Measurements from ENCODE around the gene PPP1R16B. TPM values are rescaled to one million over a fixed set of nuclear protein-coding genes. Genes with fewer than 3 reads are reported as not detected.
"Not testable (repeated sequence)": the region's sequence is repeated elsewhere in the genome, so short reads cannot be mapped to it uniquely, and the experiment has no call there.

PPP1R16B gene
- total RNA-seq, 1 experiment from 2014 or later = not detected

DNA sequence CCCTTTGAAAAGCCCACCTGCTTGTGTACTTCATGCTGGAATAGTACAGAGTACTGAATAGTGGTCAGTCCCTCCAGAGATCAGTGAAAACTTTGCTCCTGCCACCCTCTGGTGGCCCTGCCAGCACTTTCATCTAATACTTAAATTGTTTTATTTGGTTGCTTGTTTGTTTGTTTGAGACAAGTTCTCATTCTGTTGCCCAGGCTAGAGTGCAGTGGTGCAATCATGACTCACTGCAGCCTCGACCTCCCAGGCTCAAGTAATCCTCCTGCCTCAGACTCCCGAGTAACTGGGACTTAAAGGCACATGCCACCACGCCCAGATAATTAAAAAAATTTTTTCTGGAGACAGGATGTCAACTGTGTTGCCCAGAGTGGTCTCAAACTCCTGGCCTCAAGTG lies 129.8 kb downstream of the PPP1R16B start:
- no peak for DNase-seq (ENCODE audit: low spot score)

DNA sequence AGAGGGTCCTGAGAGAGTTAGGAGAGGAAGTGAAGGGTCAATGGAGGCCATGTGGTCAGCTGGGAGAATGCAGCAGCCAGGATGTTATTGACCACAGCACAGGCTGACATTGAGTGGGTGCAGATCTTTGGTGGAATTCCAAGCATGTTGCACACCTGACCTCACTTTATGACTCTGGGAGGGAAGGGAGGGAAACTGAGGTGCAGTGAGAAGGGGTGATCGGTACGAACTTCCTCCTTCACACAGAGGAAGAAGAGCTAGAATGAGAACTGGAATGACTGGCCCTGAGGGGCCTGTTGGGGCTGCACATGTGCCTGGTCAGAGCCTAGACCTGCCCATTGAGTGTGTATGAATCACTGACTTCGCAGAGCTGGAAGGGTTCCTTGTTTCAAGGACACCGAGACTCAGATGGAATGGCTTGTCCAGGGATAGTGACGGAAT lies 130.5 kb downstream of the PPP1R16B start:
- no peak for DNase-seq (ENCODE audit: low spot score)

DNA sequence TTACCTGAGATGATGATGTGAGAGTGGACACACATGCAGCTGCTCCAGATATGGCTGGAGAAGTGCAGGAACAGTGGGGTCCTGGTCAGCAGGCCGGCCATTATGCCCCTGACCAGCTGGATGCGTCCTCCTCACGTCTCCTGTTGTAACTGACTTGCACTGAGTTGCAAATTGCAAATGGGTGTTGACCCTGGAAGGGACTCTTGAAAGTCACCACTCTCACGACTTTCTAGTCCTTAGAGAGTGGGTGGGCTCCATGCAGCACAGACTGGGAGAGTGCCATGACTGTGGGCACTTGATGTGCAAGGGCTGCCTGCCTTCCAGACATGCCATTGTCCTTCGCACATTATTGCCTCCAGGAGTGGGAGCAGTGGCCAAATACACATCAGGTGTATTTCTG lies 131.5 kb downstream of the PPP1R16B start:
- no peak for DNase-seq (ENCODE audit: low spot score)

DNA sequence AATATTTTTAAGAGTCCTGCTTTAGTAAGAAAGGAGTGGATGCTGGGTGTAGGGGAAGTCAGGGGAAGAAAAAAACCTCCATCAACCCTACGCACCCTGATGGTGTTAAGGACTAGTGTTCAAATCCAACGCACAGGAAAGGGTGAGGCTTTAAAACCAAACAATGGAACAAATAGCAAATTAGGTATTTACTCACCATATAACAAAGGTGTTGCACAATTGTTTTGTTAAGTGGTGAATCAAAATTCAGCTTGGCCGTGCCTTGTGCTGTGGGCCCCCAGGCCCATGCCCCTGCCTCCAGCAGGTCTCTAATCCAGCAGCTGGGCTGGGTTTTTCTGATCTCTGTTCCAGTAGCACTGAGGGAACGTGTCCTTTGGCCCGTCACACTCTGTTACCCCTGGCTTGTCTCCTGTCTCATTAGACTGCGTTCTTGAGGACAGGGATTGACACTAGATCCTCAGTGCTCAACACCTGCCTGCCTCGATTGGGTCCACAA lies 132.5 kb downstream of the PPP1R16B start:
- DNase-seq (ENCODE audit: low spot score) = no peak

DNA sequence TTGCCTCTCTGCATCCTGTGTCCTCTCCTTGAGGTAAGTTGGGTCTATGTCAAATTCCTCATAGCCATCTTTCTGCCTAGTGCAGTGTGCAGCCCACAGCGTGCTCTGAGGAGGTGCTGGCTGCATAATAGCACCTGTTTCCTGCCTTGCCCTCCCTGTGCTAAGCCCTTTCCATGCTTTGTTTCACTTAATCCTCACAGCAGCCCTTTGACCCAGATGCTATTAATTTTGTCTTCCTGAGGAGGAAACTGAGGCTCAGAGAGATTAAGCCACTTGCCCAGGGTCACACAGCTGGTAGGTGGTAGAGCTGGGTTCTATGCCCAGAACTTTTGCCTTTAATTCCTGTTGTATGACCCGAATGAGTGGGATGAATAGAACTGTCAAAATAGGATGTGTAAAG lies 134.2 kb downstream of the PPP1R16B start:
- DNase-seq (ENCODE audit: low spot score) = no peak

DNA sequence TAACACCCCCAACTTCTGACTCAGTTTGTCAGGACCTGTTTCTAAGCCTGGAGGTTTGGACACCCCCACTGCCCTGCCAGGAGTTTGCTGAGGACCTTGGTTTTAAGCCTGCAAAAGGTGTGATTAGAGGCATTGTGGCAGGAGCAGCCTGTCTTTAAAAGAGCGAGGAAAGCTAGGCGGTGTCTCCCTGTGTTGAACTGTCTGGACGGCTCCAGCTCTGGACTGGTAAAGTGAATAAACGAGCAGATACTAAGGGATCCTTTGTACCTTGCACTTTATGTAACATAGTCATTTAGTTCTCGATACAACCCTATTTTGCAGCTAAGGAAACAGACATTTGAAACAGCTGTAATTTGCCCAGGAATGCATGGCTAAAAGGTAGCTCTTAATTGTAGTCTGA lies 135.1 kb downstream of the PPP1R16B start:
- no peak for DNase-seq (ENCODE audit: low spot score)

DNA sequence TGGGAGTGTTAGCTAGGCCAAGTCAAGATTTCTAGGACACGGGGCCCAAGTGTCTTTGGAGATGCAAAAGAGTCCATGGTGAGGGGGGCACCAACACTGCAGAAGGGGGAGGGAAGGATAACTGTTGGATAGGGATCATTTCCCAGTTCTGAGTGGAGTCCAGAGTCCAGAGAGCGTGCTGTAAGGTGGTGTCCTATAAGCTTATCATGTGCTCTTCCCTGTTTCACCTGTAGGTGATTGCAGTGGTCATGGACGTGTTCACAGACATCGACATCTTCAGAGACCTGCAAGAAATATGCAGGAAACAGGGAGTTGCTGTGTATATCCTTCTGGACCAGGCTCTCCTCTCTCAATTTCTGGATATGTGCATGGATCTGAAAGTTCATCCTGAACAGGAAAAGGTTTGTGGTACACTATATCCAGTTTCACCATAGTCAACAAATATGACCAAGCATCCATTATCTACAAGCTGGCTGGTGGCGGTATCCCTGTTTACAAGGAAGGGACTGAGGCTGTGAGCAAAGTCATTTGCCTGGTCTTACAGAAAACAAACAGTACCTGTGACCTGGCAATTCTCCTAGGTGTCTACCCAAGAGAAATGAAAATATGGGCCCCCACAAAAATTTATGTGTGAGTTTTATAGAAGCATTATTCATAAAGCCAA lies 136.4 kb downstream of the PPP1R16B start:
- no peak for DNase-seq (ENCODE audit: low spot score)

DNA sequence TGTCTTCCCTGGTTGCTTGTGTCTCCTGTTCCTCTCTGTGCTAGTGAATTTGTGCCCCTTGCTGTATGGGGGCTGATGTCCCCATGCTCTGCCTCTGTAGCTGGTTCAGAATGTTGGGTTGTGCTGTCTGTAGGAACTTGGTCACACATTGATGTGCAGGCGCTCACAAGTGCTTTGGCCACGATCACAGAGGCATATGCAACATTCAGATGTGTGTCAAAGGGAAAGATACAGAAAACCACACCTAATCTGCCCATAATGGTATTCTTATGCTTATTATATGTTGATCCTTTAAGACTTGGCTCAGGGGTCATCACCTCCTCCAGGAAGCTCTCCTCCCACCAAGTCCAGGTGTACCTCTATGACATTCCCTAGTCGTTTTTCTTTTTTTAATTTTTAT lies 139.5 kb downstream of the PPP1R16B start:
- no peak for DNase-seq (ENCODE audit: low spot score)

DNA sequence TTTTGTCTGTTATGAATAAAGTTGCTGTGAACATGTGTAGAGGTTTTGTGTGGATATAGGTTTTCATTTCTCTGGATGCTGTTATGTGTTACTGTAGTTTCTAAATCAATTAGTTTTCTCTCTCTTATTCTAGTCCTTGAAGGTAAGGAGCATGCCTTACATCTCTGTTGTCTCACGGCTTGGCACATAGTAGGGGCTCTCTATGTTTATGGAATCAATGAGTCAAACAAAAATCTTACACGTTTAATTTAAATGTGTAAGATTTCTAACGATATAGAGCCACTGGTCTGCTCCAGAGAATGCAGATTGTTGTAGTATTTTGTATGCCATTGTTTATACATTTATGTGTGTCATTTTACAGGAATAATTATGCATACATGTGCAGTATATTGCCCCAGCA lies 141.3 kb downstream of the PPP1R16B start:
- DNase-seq (ENCODE audit: low spot score) = no peak

DNA sequence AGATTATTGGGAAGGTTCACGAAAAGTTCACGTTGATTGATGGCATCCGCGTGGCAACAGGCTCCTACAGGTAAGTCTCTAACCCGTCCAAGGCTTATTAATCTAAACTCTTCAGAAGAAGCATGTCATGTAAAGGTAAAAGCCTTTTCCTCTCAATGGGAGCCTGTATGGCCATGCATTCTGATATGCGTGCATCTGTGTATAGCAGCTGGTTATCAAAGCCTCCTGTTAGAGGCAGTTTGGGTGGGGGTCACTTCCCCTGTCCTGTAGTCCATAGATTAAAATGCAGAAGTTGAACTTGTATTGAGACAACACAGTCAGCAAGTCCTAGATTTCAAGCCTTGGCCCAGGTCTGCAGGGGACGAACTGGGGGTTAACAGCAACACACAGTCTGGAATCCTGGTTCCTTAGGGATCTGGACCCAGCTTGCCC lies 142.4 kb downstream of the PPP1R16B start:
- no peak for DNase-seq (ENCODE audit: low spot score)

DNA sequence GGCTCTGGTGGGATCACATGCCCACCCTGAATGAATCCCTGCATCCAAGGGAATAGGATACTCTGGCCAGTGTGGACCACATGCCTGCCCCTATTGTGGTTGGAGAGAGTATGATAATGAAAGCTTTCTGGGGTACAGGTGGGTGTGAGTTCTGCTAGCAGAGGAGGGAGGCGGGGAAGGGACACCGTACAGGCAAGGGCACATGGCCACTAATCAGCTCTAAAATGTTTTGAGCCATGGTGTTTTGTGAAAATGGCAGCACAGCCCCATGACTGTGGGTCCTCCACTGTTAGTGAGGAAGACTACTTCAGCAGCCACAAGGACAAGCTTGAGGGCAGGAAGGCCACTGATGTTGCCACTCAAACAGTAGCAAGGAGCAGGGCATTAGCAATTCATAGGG lies 144.8 kb downstream of the PPP1R16B start:
- DNase-seq (ENCODE audit: low spot score) = no peak

DNA sequence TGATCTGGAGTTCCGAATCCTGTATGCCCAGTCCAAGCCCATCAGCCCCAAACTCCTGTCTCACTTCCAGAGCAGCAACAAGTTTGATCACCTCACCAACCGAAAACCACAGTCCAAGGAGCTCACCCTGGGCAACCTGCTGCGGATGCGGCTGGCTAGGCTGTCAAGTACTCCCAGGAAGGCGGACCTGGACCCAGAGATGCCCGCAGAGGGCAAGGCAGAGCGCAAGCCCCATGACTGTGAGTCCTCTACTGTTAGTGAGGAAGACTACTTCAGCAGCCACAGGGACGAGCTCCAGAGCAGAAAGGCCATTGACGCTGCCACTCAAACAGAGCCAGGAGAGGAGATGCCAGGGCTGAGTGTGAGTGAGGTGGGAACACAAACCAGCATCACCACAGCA lies 146.1 kb downstream of the PPP1R16B start:
- DNase-seq (ENCODE audit: low spot score) = no peak

DNA sequence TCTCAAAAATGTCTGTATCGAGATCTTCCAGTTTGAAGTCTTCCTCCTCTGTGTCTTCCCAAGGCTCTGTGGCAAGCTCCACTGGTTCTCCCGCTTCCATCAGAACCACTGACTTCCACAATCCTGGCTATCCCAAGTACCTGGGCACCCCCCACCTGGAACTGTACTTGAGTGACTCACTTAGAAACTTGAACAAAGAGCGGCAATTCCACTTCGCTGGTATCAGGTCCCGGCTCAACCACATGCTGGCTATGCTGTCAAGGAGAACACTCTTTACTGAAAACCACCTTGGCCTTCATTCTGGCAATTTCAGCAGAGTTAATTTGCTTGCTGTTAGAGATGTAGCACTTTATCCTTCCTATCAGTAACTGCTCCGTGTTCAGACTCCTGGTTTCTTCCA lies 146.7 kb downstream of the PPP1R16B start:
- DNase-seq (ENCODE audit: low spot score) = no peak

DNA sequence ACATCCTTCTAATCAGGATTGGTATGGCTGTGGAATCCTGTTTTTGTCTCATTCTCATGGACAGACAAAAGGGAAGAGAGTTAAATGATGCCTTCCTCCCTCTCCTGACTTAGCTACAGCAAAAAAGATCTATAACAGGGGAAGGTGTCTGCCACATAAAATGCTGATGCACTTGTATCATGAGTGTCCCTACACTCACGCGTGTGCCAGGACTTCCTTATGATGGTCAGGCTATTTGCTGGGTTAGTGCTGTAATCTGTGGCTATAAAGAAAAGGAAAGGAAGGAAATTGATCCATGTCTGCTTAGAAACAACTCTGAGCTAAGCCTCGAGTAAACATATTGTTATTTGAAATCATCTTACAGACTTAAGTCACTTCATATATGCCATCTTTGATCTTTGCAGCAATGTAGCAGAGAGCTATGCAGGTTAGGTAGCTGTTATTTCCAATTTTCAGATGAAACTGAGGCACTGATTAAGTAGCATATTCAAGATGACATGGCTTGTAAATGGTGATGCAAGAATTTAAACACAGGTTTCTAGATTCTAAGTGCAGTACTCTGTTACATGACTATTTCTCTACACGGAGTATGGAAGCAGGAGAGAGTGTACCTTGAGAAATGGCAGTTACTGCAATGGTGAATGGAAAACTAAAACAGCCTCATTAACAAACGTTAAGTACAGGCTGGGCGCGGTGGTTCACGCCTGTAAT lies 148.3 kb downstream of the PPP1R16B start:
- DNase-seq (ENCODE audit: low spot score) = no peak

DNA sequence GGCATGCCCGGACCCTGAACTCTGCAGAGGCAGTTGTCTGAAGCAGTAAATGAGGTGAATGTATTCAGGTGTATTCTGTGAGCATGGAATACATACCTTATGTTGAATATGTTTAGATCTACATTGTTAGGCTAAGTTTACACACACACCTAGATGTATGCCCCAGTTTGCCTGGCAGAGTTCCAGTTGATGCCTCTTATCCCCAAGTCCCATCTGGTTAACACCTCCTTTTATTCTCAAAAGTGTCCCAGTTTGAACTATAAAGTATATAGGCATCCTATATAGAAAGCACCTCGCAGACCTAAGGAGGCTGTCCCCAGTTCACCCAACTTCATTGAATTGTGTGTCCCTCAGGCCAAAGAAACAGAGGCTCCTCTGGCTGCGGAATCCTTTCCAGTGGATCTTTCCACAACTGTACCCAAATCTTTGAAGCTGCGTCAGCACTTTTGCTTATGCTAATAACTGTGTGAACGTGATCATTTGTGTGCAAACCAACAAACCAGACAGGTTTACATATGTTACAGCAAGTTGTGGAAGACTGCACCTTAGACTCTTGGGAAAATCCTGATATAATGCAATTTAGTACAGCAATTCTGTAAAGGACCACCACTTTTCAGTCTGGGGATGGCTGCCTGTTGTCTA lies 151.9 kb downstream of the PPP1R16B start:
- DNase-seq (ENCODE audit: low spot score) = no peak

DNA sequence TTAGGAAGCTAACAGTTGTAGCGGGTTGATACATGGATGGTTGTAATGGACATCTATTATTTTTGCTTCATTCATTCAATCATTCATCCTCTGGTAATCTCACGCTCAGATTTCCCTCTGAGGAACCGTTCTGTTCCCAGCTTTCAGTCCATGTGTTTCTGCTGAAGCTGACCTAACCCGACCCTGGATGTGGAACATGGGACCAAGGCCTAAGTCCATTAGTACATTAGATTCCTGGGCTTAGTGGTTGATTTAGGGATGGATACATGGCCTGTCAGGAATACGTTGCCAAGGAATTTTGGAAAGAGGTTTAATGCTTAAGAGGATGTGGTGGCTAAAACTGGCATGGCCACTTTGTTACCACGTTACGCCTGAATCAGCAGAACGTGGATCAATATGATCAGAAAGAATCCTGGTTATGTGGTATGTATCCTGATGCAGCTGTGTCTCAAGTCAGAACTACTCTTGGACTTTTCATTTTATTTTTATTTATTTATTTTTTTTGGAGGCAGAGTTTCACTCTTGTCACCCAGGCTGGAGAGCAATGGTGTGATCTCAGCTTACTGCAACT lies 152.5 kb downstream of the PPP1R16B start:
- DNase-seq (ENCODE audit: low spot score) = no peak

DNA sequence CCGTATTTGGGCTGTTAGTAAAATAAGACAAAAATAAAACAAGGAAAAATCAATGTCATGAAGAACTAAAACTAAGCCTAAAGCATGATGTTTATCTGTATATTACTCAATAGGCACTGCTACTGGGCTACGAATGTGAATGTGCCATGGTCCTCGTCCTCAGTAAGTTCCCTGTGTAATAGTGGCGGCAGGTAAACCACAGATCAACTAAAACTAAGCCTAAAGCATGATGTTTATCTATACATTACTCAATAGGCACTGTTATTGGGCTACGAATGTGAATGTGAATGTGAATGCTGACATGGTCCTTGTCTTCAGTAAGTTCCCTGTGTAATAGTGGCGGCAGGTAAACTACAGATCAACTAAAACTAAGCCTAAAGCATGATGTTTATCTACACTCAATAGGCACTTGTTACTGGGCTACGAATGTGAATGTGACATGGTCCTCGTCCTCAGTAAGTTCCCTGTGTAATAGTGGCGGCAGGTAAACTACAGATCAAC lies 154.7 kb downstream of the PPP1R16B start:
- not testable (repeated sequence) for DNase-seq (ENCODE audit: low spot score)

DNA sequence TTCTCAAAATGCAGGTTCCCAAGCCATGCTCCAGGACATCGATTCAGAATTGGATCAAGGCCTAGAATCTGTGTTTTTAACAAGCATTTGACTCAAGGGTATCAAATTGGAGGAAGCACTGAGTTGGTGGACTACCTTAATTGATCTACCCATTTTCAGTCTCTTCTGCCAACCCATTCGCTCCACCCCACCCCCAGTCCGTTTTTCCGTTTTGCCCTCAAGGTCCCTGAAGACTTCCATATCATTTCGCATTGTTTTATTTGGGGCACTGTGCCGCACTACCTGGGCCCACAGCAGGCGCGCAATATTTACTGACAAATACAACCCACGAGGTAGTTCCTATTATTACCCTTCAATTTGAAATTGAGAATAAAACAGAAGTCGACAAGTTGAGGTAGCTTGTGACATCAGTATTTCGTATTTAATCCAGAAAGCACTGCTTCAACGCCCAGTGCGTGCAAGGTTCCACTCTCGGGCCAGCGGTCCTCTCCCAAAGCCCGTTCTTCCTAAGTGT lies 156.1 kb downstream of the PPP1R16B start:
- no peak for DNase-seq (ENCODE audit: low spot score)

DNA sequence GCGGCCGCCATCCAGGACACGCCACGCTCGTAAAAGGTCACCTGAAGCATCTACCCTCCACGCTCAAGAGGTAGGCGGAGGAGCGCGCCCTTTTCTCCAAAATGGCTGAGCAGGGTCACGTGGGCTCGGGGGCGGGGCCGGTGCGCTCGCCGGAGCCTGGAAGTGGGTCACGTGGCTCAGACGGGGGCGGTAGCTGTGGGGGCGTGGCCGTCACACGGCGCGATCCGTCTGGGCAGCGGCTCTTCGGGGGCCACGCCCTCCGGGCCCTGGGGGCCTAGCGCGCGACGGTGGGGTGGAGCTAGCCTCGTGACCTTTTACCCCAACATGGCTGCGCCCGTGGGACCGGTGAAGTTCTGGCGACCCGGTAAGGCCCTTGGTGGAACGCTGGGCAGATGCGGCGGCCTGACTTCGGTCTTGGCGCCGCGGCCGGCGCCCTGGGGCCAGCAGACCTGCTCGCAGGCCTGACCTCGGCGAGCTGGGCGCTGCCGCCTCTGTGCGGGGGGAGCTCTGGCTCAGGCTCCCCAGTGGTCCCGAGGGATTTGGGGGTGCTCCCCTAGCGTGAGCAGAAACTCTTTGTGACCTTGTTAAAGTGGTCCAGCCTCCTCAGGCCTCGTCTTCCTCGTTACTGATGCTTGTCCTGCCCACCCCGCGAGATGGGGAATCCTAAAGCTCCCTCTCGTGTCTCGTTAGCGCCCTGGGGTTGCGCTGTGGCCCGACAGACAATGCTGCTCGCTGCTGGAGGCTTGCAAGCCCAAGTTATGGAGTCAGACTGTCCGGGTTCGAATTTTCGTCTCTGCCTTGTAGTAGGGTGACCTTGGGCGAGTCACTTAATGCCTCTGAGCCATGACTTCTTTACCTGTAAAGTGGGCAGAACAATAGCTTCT lies 156.8 kb downstream of the PPP1R16B start, which contains the start of gene DHX35:
Gene DHX35 (plus strand): TSS at position 301 of the 884 bp plus-strand sequence. CDS start 24 bp downstream, at position 325.
- DNase-seq (ENCODE audit: low spot score) = peak; percentile 95

DNA sequence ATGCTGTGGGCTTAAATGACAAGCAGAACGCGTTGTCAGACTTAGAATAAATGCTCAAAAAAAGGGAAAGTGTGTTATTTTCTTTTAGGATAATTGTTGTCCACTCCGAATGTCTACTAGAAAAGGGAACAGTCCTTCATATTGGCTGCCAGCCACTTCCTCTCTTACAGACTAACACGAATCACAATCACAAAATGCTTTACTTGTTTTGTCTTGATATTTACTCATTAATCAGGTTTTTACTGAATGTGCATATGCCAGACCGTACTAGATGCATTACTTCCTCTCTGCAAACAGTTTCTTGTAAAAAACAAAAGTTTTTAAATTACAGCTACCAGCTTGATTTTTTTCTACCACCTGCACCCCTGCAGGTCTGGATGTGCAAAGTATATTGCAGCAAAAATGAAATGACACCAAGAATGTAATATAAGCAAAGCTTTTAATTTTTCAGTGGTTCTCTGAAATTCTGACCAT lies 157.5 kb downstream of the PPP1R16B start:
- DNase-seq (ENCODE audit: low spot score) = no peak

DNA sequence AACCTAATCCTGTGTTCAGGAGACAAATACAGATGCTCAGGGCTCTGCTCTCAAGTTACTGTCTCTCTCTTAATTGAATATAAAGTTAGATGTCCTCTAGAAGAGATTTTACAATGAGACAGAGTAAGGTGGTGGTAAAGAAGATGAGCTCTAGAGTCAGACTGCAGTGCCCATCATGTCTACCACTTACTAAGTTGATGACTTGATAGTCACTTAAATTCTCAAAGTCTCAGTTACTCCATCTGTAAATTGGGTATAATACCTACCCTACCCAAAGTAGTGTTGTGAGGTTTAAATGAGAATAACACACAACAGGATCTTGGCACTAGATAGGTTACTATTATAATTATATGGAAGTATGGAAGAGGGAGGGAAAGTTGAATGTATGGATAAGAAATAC lies 158.2 kb downstream of the PPP1R16B start:
- no peak for DNase-seq (ENCODE audit: low spot score)

All from H4 (cell line).